Cardiac muscle cell (in vitro differentiated cells and primary cell): ENCODE results near the gene CXCL5. TPM values are rescaled to one million over a fixed set of nuclear protein-coding genes. Genes with fewer than 3 reads are reported as not detected.

Experiments used
- DNase-seq, 2 donors: peaks; one replicate each; pipeline versions ENCODE4 v3.0.0 to v3.0.0-alpha.2; 2010 to 2017; ENCODE audit warnings: low read depth in 1 of 2, low spot score in 1 of 2
- H3K27ac ChIP-seq: fragments of 200-600 bp; sonication (generic); 2 replicates; pipeline ENCODE4 v1.5.1; 2016
- H3K27me3 ChIP-seq: fragments of 200-600 bp; sonication (generic); 2 replicates; pipeline ENCODE4 v1.6.0; 2016; ENCODE audit warnings: control low read depth
- H3K36me3 ChIP-seq: fragments of 200-600 bp; sonication (generic); 2 replicates; pipeline ENCODE4 v1.5.1; 2016; ENCODE audit warnings: control low read depth
- H3K4me1 ChIP-seq: fragments of 200-600 bp; sonication (generic); 2 replicates; pipeline ENCODE4 v1.8.1; 2017; ENCODE audit warnings: low read depth, mild to moderate bottlenecking, mixed run types
- H3K4me3 ChIP-seq: fragments of 200-600 bp; sonication (generic); 2 replicates; pipeline ENCODE4 v1.5.1; 2016; ENCODE audit warnings: mild to moderate bottlenecking
- H3K9me3 ChIP-seq: fragments of 200-600 bp; sonication (generic); 2 replicates; pipeline ENCODE4 v1.5.1; 2017; ENCODE audit warnings: low read depth, mild to moderate bottlenecking, control low read depth
- CTCF ChIP-seq: IDR thresholded peaks from 2 replicates; pipeline ENCODE4 v1.5.1; 2012; ENCODE audit warnings: low read depth, mild to moderate bottlenecking, low read length
- polyA plus RNA-seq: library from polyadenylated mRNA; unstranded; fragments of >200 nt; fragmentation: Nextera tagmentation; extraction: Ambion mirVana; gene quantifications from 2 replicates; pipeline ENCODE4 v1.2.1, GENCODE V29; 2016
- total RNA-seq: library from RNA; depleted of rRNA; stranded (reverse); fragments of >200 nt; gene quantifications from 2 replicates; pipeline ENCODE4 v1.2.3, GENCODE V29; 2016

Gene CXCL5
- total and polyA plus RNA-seq, 2 experiments from 2014 or later = not detected

- Histone ChIP-seq H3K36me3 (no peaks in the 10 kb centered on the region), H3K27me3 (peaks cover 6% of the 10 kb centered on the region), H3K4me1 (no peaks in the 10 kb centered on the region), H3K9me3 (no peaks in the 10 kb centered on the region), H3K4me3 (no peak overlapping the region), H3K27ac (no peak overlapping the region)
- TF ChIP-seq CTCF = no peak
- DNase-seq = no peak
These were observed 44.2 kb upstream of the CXCL5 start for GRCh38 chr4:74042681-74043080.

GRCh38 chr4:74041418-74041817, 42.9 kb upstream of the CXCL5 start:
- Histone ChIP-seq H3K27me3 (peaks cover 6% of the 10 kb centered on the region), H3K27ac (no peak overlapping the region), H3K9me3 (no peaks in the 10 kb centered on the region), H3K36me3 (no peaks in the 10 kb centered on the region), H3K4me1 (no peaks in the 10 kb centered on the region), H3K4me3 (no peak overlapping the region)
- no peak for TF ChIP-seq CTCF
- DNase-seq = no peak

GRCh38 chr4:74039315-74039763, 40.9 kb upstream of the CXCL5 start:
- TF ChIP-seq CTCF = no peak
- H3K4me3 ChIP-seq = peak overlapping the region; percentile 63
- H3K27me3 ChIP-seq = peaks cover 6% of the 10 kb centered on the region
- peak in 1 of 2 donors; percentile 36 for DNase-seq
- no peaks in the 10 kb centered on the region for H3K4me1 ChIP-seq
- no peaks in the 10 kb centered on the region for H3K36me3 ChIP-seq
- H3K27ac ChIP-seq = no peak overlapping the region
- H3K9me3 ChIP-seq = no peaks in the 10 kb centered on the region

- TF ChIP-seq CTCF = peak; percentile 29
- no peak within 1 kb of the TSS for H3K27ac ChIP-seq
These were observed 40.2 kb upstream of the CXCL5 start, which contains the start of gene CXCL3 for GRCh38 chr4:74038425-74039314. Gene CXCL3, minus strand, starts transcription at chr4:74038689. Its CDS starts 78 bp downstream, at chr4:74038611.

GRCh38 chr4:74038086-74038424, 39.6 kb upstream of the CXCL5 start:
- DNase-seq = peak in 1 of 2 donors; percentile 12
- H3K4me1 ChIP-seq = no peaks in the 10 kb centered on the region
- no peaks in the 10 kb centered on the region for H3K9me3 ChIP-seq
- H3K36me3 ChIP-seq = no peaks in the 10 kb centered on the region
- peak overlapping the region; percentile 63 for H3K4me3 ChIP-seq
- H3K27me3 ChIP-seq = peaks cover 6% of the 10 kb centered on the region
- TF ChIP-seq CTCF = no peak
- no peak overlapping the region for H3K27ac ChIP-seq

More at GRCh38 chr4:74038425-74039314, 40.2 kb upstream of the CXCL5 start, which contains the start of gene CXCL3:
- Histone ChIP-seq H3K4me3 (peak within 1 kb of the TSS; percentile 63), H3K36me3 (no peaks in the 10 kb centered on the region), H3K4me1 (no peaks in the 10 kb centered on the region), H3K9me3 (no peaks in the 10 kb centered on the region), H3K27me3 (peaks cover 6% of the 10 kb centered on the region)
- DNase-seq = peak; percentile 73 to 81
